ENCODE data around the gene SPAG4.

- no peak for TF ChIP-seq BHLHE40 (IDR thresholded peaks at IDR 0.05; ENCODE audit: borderline replicate concordance)
- TF ChIP-seq SP1 (IDR thresholded peaks at IDR 0.05) = no peak
- TF ChIP-seq CTBP1 (IDR thresholded peaks at IDR 0.05; ENCODE audit: borderline replicate concordance) = no peak
- TF ChIP-seq FOXM1 (IDR thresholded peaks at IDR 0.05; ENCODE audit: borderline replicate concordance) = no peak
- no peak for TF ChIP-seq L3MBTL2 (conservative IDR thresholded peaks at IDR 0.05)
- TF ChIP-seq PKNOX1 (IDR thresholded peaks at IDR 0.05) = no peak
- no peak for TF ChIP-seq TARDBP (IDR thresholded peaks at IDR 0.05)
- no peak for TF ChIP-seq SUZ12 (IDR thresholded peaks at IDR 0.05)
- no peak for TF ChIP-seq NFRKB (IDR thresholded peaks at IDR 0.05)
- no peak for TF ChIP-seq HDGF (IDR thresholded peaks at IDR 0.05; ENCODE audit: borderline replicate concordance)
- TF ChIP-seq FOXA1 (IDR thresholded peaks at IDR 0.05) = no peak
- TF ChIP-seq LEF1 (IDR thresholded peaks at IDR 0.05; ENCODE audit: borderline replicate concordance) = no peak
- TF ChIP-seq ELF4 (IDR thresholded peaks at IDR 0.05) = no peak
- TF ChIP-seq ZNF384 (IDR thresholded peaks at IDR 0.05) = no peak
Measured at GRCh38 chr20:35599776-35600120, 15.9 kb upstream of the SPAG4 start.
